ENCODE data around the gene RAPGEF2.

Gene RAPGEF2

GRCh38 chr4:159342374-159342773 is 239.5 kb downstream of the RAPGEF2 start:
- H3K27ac ChIP-seq, result no peak overlapping the region
- TF ChIP-seq ZFX (IDR thresholded peaks at IDR 0.05; ENCODE audit: borderline replicate concordance), result no peak
- no peak for TF ChIP-seq CTCF (IDR thresholded peaks at IDR 0.05)

- no peak overlapping the region for H3K27ac ChIP-seq
- TF ChIP-seq CTCF (IDR thresholded peaks at IDR 0.05) (no peak), ZFX (IDR thresholded peaks at IDR 0.05; ENCODE audit: borderline replicate concordance) (no peak)
Measured at GRCh38 chr4:159343116-159343515, 240.2 kb downstream of the RAPGEF2 start.

- no peak overlapping the region for H3K27ac ChIP-seq
Measured at GRCh38 chr4:159344877-159345276, 242.0 kb downstream of the RAPGEF2 start.

GRCh38 chr4:159346681-159347080 is 243.8 kb downstream of the RAPGEF2 start:
- H3K27ac ChIP-seq, result no peak overlapping the region
- TF ChIP-seq ZFX (IDR thresholded peaks at IDR 0.05; ENCODE audit: borderline replicate concordance), result no peak
- TF ChIP-seq CTCF (IDR thresholded peaks at IDR 0.05), result no peak

More at GRCh38 chr4:159344877-159345276, 242.0 kb downstream of the RAPGEF2 start:
- no peak for TF ChIP-seq CTCF (IDR thresholded peaks at IDR 0.05)
- no peak for TF ChIP-seq ZFX (IDR thresholded peaks at IDR 0.05; ENCODE audit: borderline replicate concordance)

GRCh38 chr4:159347813-159348212 is 244.9 kb downstream of the RAPGEF2 start:
- no peak overlapping the region for H3K27ac ChIP-seq
- TF ChIP-seq CTCF (IDR thresholded peaks at IDR 0.05) (no peak), ZFX (IDR thresholded peaks at IDR 0.05; ENCODE audit: borderline replicate concordance) (no peak)

GRCh38 chr4:159349332-159349731 is 246.5 kb downstream of the RAPGEF2 start:
- no peak overlapping the region for H3K27ac ChIP-seq
- TF ChIP-seq ZFX (IDR thresholded peaks at IDR 0.05; ENCODE audit: borderline replicate concordance) (no peak), CTCF (IDR thresholded peaks at IDR 0.05) (no peak)

- no peak for TF ChIP-seq CTCF (IDR thresholded peaks at IDR 0.05)
- TF ChIP-seq ZFX (IDR thresholded peaks at IDR 0.05; ENCODE audit: borderline replicate concordance), result no peak
- no peak overlapping the region for H3K27ac ChIP-seq
Measured at GRCh38 chr4:159352609-159353008, 249.7 kb downstream of the RAPGEF2 start.

Measured in 22Rv1 (cell line).